GM08714 (cell line): ENCODE measurements around the gene SLC25A26.
A peak's percentile ranks its signal among the peaks of the same experiment; 100 is the strongest.
"Not testable (repeated sequence)": the region's sequence is repeated elsewhere in the genome, so short reads cannot be mapped to it uniquely, and the experiment has no call there.

Experiments
- H3K4me3 ChIP-seq: fragments of 200-500 bp; sonication (Bioruptor generic); 2 replicates; pipeline ENCODE4 v1.5.1; 2014; ENCODE audit warnings: mild to moderate bottlenecking, low read length, inconsistent platforms
- ZNF274 ChIP-seq: IDR thresholded peaks from 2 replicates; pipeline ENCODE4 v1.6.1; 2012; ENCODE audit warnings: mild to moderate bottlenecking, low read depth, low read length

Gene SLC25A26

DNA sequence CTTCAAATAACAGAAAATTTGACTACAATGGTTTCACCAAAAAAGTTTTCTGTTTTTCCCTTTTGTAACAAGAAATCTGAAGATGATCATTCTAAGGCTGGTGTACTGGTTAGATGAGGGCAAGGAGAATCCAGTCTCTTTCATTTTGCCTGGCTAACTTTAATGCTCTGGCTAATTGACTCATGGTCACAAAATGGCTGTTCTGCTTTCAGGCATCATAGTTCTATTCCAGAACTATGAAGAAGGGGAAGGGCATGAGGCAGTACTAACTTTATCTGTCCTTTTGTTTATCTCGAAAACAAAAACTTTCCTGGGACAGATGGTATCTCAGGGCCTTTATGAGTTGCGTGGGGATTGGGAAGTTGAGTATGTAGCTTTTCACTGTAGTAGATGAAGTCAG is 50.4 kb downstream of the SLC25A26 start:
- TF ChIP-seq ZNF274: no peak
- H3K4me3 ChIP-seq: no peak overlapping the region

DNA sequence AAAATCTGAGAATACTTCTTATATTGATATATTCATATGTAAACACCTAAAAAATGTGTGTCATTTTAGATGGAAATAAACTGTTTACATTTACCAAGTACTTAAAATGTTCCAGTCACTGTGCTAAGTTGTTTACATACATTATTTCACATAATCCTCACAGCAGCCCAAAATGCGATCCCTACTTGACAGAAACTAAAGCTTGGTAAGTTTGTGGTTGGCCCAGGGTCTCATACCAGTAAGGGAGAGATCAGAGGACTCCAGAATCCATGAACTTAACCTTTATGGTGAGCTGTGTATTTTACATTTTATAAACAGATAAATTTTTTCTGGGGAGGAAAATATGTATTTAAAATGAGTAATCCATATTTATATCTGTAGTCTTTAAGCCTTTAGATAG is 51.2 kb downstream of the SLC25A26 start:
- TF ChIP-seq ZNF274: no peak
- H3K4me3 ChIP-seq: no peak overlapping the region

DNA sequence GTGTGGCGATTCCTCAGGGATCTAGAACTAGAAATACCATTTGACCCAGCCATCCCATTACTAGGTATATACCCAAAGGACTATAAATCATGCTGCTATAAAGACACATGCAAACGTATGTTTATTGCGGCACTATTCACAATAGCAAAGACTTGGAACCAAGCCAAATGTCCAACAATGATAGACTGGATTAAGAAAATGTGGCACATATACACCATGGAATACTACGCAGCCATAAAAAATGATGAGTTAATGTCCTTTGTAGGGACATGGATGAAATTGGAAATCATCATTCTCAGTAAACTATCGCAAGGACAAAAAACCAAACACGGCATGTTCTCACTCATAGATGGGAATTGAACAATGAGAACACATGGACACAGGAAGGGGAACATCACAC is 54.0 kb downstream of the SLC25A26 start:
- not testable (repeated sequence) for H3K4me3 ChIP-seq

DNA sequence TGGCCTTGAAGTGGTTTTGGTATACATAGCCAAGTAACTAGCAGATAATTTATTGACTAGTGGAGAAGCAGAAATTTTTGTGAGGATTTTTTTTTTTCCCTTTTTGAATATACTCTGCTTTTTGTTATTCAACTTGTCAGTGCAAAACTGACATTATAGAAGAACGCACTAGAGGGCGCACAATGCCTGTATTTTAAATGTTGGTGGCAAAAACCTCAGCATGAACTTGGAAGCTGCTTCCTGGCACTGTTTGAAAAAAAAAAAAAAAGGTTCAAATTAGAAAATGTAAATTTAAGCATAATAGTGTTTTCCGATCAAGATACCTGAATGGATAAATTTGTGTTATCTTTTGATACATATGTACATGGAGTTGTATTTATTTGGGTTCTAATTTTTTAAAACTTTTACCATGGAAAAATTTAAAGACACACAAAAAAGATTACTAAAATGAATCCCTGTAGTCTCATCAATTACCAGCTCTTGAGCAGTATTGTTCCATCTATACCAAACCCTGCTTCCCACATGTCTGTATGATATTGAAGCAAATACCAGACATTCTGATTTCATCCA is 56.0 kb downstream of the SLC25A26 start:
- H3K4me3 ChIP-seq: no peak overlapping the region
- no peak for TF ChIP-seq ZNF274

DNA sequence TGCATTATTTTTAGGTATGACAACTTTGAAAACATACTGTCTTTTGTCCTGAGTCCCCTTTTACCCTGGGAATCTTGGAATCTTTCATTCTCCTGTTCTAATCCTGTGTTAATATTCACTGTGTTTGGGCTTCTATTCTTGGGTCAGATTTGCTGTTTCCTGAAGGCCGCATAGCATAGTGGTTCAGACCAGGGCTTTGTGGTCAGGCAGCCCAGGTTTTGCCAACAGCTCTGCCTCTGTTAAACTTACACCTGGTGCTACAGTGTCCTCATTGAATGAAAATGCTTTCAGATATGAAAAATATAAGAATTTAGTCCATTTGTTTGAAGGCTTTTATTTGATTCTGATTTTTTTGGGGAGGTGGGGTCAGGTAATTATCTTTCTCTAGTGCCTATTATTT is 58.4 kb downstream of the SLC25A26 start:
- TF ChIP-seq ZNF274: no peak
- no peak overlapping the region for H3K4me3 ChIP-seq

DNA sequence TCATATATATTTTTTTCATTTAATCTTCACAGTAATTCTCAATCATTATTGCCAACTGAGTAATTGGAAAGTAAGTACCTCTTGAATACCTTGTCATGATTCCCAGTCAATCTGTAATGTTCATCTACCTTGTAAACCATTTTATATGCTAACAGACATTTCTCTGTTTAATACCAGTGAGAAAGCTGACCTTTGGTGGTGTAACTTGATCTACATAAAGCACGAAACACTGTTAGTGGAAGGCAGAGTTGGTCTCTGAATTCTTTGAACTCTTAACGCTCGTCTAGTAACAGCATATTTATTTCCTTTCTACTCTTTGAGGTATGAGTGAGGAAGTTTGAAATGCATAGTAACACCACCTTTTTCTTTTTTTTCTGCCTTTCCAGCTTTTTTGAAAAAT is 59.5 kb downstream of the SLC25A26 start:
- TF ChIP-seq ZNF274: no peak
- H3K4me3 ChIP-seq: no peak overlapping the region

DNA sequence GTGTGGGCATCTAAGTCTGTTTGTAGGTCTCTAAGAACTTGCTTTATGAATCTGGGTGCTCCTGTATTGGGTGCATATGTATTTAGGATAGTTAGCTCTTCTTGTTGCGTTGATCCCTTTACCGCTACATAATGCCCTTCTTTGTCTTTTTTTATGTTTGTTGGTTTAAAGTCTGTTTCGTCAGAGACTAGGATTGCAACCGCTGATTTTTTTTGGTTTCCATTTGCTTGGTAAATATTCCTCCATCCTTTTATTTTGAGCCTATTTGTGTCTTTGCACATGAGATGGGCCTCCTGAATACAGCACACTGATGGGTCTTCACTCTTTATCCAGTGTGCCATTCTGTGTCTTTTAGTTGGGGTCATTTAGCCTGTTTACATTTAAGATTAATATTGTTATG is 71.1 kb downstream of the SLC25A26 start:
- not testable (repeated sequence) for H3K4me3 ChIP-seq

DNA sequence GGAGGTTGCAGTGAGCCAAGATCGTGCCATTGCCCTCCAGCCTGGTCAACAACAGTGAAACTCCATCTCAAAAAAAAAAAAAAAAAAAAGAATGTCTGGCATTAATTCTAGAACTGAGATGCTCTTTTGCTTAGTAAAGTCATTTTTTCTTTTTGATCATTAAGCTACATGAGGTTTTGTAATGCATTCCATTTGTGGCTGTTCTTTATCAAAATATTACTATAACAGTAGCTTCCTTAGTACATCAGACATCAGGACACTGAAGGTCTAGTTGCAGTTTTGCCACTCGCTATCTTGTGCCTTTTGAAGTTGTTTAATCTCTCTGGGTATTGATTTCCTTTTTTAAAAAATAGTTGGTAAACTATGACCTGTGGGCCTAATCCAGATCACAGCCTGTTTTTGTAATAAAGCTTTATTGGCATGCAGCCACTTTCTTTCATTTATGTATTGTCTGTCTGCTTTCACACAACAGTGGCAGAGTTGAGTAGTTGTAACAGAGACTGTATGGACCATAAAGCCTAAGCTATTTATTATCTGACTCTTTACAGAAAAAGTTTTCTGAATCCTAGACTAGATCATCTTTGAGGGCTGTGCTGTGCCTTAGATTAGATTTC is 76.6 kb downstream of the SLC25A26 start:
- TF ChIP-seq ZNF274: no peak
- no peak overlapping the region for H3K4me3 ChIP-seq

DNA sequence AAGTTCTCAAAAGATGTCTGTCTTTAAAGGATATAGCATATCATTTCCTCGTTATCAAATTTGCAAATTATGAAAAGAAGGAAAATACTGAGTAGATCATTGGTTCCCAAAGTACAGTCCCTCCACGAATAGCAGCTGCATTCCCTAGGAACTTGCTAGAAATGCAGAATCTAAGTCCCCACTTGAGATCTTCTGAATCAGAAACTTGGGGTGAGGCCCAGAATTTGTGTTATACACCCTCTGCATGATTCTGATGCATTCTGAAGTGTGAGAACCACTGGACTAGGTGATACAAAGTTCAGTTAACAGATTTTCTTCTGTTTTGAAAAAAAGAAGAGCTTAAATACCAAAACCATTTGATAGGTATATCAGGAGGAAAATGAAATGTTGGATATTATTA is 77.1 kb downstream of the SLC25A26 start:
- no peak for TF ChIP-seq ZNF274
- no peak overlapping the region for H3K4me3 ChIP-seq

DNA sequence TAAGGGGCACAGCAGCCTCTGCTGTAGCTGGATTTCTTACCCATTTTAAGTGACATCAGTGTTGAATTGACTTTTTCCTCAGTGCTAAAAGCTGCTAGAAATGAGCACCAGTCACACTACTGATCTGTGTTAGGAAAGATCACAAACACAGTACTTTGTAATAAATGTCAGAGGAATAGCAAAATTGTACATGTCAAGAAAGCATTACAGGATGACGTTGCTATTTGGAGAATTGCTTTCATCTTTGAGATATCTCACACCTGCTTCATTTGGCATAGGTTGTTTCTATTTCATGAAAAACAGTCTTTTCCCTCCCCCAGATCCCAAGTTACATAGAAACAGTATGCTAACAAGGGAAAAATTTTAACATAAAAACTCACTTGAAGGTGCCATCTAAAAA is 77.8 kb downstream of the SLC25A26 start:
- no peak overlapping the region for H3K4me3 ChIP-seq
- TF ChIP-seq ZNF274: no peak

DNA sequence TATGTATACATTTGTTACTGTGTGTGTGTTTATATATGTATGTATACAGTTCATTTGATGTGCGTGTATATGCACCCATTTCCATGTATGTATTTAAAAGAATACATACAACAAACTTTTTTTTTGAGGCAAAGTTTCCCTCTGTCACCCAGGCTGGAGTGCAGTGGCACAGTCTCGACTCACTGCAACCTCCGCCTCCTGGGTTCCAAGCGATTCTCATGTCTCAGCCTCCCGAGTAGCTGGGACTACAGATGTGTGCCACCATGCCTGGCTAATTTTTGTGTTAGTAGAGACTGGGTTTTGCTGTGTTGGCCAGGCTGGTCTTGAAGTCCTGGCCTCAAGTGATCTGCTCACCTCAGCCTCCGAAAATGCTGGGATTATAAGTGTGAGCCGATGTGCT is 78.3 kb downstream of the SLC25A26 start:
- H3K4me3 ChIP-seq: not testable (repeated sequence)

DNA sequence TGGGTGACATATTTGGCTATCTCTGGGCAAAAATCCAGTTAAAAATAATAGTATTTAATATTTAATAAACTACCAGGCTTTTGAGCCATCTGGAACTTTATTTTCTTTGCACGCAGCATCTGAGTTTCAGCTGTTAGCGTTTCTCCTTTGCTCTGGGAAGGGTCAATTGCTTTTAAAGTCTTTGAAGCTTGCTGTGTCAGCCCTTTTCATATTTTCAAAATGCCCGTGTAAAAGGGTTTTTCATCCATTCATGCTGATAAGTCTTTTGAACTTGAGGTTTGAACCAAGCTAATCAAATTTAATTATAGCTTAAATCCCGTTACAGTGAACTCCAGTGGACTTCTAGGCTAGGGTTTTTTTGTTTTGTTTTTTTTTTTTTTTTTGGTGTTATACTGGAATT is 79.1 kb downstream of the SLC25A26 start:
- no peak for TF ChIP-seq ZNF274
- no peak overlapping the region for H3K4me3 ChIP-seq

DNA sequence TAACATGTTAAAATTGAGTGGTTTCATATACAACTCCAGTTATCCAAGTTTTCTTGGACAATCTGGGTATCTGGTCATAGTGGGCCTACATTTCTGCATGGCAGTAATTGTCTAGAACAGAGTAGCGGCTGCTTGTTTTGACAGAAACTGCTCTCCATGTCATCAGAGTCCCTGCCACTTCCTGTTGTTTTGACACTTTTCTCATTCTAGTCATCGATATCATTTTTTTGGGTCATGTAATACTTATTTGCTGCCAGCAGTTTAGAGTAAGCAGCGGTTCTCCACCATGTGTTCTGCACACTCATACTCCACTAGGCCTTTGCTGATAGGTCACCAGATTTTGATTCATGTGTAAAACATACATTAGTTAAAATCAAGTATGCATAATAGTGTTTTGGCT is 81.5 kb downstream of the SLC25A26 start:
- H3K4me3 ChIP-seq: no peak overlapping the region
- TF ChIP-seq ZNF274: no peak

DNA sequence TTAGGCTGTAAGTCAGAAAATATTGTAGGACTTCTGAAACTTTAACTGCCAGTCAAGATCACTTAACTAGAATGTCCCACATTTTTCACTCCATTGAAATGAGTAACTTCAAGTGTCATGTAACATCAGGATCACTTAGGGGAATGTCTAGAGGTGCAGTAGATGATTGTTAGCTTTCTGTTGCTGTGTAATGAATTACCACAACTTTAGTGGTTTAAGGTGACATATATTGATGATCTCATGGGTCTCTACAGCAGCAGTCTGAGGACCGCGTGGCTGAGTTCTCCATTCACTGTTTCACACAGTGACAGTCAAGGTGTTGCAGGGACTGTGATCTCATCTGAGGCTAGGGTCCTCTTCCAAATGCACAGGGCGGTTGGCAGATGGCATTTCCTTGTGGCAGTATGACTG is 82.7 kb downstream of the SLC25A26 start:
- no peak for TF ChIP-seq ZNF274
- no peak overlapping the region for H3K4me3 ChIP-seq

DNA sequence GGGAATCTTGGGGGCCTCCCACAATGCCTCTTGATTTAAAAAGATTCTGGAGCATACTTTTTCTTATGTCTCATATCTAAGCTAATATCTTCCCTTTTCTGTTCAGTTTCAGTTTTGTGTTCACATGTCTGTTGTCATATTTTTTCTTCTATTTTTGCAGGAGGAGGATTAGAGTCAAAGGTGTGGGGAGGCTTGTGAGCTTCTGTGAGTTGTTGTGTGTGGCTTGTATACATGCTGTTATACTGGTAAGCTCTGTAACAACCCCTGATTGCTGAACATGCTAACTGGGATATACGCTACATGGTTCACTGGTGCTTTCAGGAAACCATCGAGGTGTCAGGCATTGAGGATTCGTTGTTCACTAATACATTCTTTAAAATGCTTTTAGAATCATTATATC is 83.5 kb downstream of the SLC25A26 start:
- no peak for TF ChIP-seq ZNF274
- peak overlapping the region; percentile 26; the same call in 1 of the 2 replicates for H3K4me3 ChIP-seq

DNA sequence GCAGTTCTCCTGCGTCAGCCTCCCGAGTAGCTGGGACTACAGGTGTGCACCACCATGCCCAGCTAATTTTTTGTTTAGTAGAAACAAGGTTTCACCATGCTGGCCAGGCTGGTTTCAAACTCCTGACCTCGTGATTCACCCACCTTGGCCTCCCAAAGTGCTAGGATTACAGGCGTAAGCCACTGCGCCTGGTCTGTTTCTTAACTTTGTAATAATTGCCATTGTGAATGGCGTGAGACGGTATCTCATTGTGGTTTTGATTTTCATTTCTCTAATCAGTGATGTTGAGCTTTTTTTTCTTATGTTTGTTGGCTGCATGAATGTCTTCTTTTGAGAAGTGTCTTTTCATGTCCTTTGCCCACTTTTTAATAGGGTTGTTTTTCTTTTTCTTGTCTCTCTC is 85.3 kb downstream of the SLC25A26 start:
- not testable (repeated sequence) for H3K4me3 ChIP-seq

DNA sequence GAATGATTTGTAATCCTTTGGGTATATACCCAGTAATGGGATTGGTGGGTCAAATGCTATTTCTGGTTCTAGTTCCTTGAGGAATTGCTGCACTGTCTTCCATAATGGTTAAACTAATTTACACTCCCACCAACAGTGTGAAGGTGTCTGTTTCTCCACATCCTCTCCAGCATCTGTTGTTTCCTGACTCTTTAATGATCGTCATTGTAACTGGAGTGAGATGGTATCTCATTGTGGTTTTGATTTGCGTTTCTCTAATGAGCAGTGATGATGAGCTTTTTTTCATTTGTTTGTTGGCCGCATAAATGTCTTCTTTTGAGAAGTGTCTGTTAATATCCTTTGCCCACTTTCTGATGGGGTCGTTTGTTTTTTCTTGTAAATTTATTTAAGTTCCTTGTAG is 86.2 kb downstream of the SLC25A26 start:
- not testable (repeated sequence) for H3K4me3 ChIP-seq
